Stomach smooth muscle (tissue), 2 donors: ENCODE results near the gene NOTCH1.

Source experiments
- H3K27ac ChIP-seq: one replicate; pipeline ENCODE4 v1.7.0; 2013; ENCODE audit warnings: mild to moderate bottlenecking, low read length, inconsistent platforms
- H3K27me3 ChIP-seq, 2 donors: one replicate each; pipeline ENCODE4 v1.7.0; 2013; ENCODE audit warnings: low read length in 2 of 2; ENCODE audit not compliant: insufficient read depth in 2 of 2, control insufficient read depth in 1 of 2
- H3K36me3 ChIP-seq, 2 donors: one replicate each; pipeline ENCODE4 v1.7.0; 2013; ENCODE audit warnings: low read length in 2 of 2; ENCODE audit not compliant: control insufficient read depth in 2 of 2, insufficient read depth in 2 of 2
- H3K4me1 ChIP-seq: one replicate; pipeline ENCODE4 v1.7.0; 2013; ENCODE audit warnings: low read length; ENCODE audit not compliant: control insufficient read depth, insufficient read depth
- H3K4me3 ChIP-seq, 2 donors: one replicate each; pipeline ENCODE4 v1.7.0; 2013; ENCODE audit warnings: low read length in 2 of 2
- H3K9ac ChIP-seq, 2 donors: one replicate each; pipeline ENCODE4 v1.7.0; 2013; ENCODE audit warnings: low read length in 2 of 2, mild to moderate bottlenecking in 1 of 2
- H3K9me3 ChIP-seq, 2 donors: one replicate each; pipeline ENCODE4 v1.7.0; 2013; ENCODE audit warnings: low read length in 2 of 2; ENCODE audit not compliant: control insufficient read depth in 2 of 2
- donor health status: healthy.
- donor health status: Pancreatic carcinoma.

The NOTCH1 gene

DNA sequence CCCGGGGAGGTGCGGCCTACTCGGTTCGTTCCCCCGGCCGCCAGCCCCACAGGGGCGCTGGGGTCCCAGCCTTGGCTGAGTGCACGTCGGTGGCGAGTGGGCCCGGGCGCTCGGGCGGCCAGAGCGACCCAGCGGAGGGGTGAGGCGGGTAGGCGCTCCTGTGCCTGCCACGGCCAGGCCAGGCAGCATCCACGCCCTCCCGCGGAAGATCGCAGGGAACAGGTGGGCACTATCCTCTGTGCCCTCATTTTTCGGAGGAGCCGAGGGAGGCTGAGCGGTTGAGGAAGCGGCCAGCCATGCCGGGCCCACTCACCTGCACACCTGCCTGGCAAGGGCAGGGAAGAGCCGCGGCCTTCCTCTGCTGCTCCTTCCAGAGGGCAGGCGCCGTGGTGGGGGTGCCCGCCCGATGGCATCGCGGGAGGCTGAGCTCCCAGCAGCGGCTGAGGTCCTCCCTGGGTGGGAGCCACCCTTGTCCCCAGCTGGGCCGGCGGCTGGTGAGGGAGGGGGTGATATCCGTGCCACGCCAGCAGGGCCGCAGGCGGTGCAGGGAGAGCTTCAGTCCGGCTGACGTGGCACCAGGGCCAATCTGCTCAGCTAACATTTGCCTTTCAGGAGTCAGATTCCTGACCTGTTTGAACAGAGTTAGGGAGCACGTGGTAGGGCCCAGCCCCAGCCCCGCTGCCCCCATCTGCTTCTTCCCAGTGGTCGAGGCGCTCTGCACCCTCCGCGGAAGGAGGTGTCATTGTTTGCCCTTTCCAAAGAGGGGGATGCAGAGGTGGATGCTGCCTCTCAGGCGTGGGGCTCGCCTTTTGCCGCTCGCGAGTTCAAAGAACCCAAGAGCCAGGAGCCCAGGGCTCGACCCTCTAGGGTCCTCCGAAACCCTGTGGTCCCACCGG, 61.4 kb downstream of the NOTCH1 start:
- Histone ChIP-seq H3K4me3 (peak overlapping the region; percentile 76 to 81), H3K27me3 (no peaks in the 10 kb centered on the region), H3K9ac (peak overlapping the region; percentile 29 to 89), H3K36me3 (peaks cover 0 to 3% of the 10 kb centered on the region in 2 donors), H3K27ac (peak overlapping the region; percentile 98), H3K4me1 (peaks cover 28% of the 10 kb centered on the region), H3K9me3 (no peaks in the 10 kb centered on the region)

DNA sequence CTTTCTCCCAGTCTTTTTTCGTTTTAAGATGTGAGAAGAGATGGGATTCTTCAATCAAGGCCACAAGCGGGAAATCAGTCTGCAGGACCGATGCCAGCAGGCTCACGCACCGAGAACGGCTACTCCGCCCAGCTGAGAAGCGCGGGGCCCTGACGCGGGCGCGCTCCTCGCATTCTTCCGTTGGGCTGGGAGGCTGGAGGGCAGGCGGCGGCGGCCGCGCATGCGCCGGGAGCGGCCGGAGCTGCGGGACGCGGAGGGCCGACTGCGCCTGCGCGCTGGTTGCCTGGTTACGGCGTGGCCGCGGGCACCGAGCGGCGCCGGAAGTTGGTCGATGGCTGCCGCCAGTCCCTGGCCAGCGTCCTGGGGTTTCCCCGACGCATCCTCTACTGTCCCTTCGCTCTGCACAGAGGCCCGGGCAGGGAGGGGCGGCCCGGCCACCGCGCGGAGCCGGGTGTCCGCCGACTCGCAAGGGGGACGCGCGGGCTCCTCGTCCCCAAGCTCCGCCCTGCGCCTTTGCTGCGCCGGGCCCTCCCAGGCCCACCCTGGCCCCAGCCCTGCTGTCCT, 62.2 kb downstream of the NOTCH1 start:
- Histone ChIP-seq H3K4me1 (peaks cover 28% of the 10 kb centered on the region), H3K36me3 (peaks cover 0 to 3% of the 10 kb centered on the region in 2 donors), H3K27me3 (no peaks in the 10 kb centered on the region), H3K9ac (peak overlapping the region; percentile 89 to 92), H3K27ac (peak overlapping the region; percentile 98), H3K4me3 (peak overlapping the region; percentile 76 to 81), H3K9me3 (no peaks in the 10 kb centered on the region)

DNA sequence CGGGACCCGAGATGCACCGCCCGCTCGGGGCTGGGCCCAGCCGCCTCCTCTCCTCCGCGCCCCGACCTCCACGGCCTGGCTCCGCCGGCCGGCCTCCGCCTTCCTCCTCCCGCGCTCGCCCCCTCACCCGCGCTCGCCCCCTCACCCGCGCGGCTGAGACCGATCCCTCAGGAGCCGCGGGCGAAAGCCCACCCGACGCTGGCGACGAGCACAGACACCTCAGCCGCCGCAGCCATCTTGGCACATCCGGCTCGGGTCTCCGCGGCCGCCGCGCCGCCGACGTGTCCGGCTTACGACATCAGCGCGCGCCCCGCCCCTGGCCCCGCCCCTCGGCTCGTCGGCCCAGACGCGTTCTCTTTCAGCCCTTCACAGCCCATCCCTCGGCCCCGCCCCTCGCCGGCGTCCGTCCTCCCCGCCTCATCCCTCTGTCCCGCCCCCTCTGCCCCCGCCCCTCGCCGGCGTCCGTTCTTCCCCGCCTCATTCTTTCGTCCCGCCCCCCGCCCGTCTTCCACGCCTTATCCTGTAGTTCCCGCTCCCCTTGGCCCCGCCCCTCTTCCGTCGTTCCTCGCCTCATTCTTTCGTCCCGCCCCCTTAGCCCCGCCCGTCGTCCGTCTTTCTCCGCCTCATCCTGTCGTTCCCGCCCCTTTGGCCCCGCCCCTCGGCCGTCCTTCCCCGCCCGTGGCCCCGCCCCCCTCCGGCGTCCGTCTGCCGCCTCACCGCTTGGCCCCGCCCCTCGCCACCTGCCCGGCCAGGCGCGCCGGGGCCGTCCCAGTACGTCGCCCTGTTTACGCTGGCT, 62.9 kb downstream of the NOTCH1 start, which contains the start of gene SEC16A:
TSS of gene SEC16A (minus strand) at position 248 of the 796 bp plus-strand sequence. CDS start 5,425 bp downstream, outside the sequence.
- H3K4me3 ChIP-seq: peak within 1 kb of the TSS; percentile 77 to 91
- peak within 1 kb of the TSS; percentile 89 to 92 for H3K9ac ChIP-seq
- peak within 1 kb of the TSS; percentile 98 for H3K27ac ChIP-seq
- peaks cover 28% of the 10 kb centered on the region for H3K4me1 ChIP-seq
- no peaks in the 10 kb centered on the region for H3K27me3 ChIP-seq
- peaks cover 2 to 3% of the 10 kb centered on the region in 2 donors for H3K36me3 ChIP-seq
- H3K9me3 ChIP-seq: no peaks in the 10 kb centered on the region

DNA sequence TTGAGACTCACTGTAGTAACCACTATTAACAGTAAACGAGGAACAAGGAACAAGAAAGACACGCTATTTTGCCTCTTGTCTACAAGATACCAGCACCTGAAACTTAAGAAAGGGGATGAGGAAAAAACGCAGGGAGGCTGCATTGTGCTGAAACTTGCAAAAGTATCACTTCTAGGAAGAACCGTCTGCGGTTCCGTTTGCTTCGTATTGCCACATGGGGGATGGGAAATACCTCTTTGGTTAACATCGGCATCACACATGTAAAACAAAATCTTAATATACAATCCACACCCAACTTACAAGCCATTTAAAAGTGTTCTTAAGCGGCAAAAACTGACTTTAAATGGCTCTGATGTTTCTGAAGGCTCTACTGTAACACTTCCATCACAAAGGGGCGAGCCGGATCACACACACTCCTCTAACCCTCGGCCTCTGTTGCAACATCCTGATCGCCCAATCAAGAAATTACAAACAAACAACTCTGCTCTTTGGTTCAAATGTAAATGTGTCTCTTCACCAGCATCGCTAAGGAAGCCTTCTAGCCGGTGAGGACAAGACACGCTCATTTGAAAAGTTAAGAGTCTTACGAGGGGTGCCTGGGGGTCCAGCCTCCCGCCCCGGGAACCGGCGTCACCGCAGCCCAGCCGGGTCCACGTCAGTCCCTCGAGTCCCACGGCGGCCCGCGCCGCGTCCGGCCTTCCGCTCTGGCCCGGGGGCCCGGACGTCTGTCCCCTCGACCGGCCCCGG, 63.6 kb downstream of the NOTCH1 start:
- H3K4me3 ChIP-seq: peak overlapping the region; percentile 77 to 91
- H3K9ac ChIP-seq: peak overlapping the region; percentile 88 to 91
- H3K27ac ChIP-seq: peak overlapping the region; percentile 94
- H3K27me3 ChIP-seq: no peaks in the 10 kb centered on the region
- H3K36me3 ChIP-seq: peaks cover 5% of the 10 kb centered on the region in 2 donors
- no peaks in the 10 kb centered on the region for H3K9me3 ChIP-seq
- peaks cover 25% of the 10 kb centered on the region for H3K4me1 ChIP-seq

DNA sequence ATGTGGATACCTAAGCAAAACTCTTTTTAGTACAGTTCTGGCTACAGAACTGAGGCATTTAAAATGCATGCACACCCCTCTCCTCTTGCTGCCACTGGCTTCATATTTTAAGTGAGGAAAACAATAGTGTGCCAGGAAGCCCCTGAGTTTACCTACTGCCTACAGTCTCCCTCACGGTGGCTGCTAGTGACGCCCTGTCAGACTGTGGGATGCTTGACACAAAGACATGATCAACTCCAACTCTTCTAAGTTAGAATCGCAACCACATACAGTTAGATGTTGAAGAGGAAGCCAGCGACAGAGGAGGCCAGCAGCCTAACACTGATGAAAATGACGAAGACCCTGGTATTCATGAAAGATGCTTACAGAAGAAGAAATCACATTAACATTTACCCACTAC, 64.3 kb downstream of the NOTCH1 start:
- peaks cover 12% of the 10 kb centered on the region in 2 donors for H3K36me3 ChIP-seq
- peak overlapping the region; percentile 77 to 91 for H3K4me3 ChIP-seq
- H3K27ac ChIP-seq: no peak overlapping the region

DNA sequence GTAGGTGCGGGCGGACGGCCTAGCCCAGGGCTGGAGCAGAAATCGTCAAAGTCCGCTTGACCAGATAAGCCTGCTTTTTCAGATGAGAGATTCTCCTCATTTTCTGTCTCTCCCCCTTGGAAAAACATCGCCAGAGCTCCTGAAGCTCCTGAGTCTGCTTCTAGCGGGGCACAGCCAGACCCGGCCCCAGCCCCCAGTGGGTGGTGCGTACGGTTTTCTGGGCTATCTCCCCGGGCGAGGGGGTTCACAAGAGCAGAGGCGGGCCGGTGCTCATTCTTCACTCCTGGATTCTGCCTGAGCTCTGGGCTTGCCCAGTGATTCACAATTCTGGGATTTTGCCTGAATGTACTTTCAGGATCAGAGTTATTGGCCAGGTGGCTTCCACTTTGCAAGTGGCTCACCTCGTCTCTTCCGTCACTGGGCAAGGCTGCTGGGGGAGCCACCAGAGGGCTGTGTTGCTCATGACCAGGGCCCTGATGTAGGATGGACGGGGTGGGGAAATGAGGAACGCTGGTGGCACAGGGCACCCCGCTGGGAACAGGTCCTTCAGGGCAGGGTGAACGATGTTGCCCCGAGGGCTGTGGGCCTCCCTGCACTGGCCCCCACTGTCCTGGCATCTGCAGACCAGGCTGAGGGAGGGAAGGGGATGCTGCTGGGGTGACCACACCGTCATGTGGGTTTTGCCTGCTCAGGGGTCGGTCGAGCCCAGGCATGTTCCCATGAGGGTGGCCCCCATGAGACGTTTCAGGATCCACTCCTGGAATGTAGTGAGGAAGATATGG, 69.3 kb downstream of the NOTCH1 start:
- peaks cover 45 to 50% of the 10 kb centered on the region in 2 donors for H3K36me3 ChIP-seq
- no peaks in the 10 kb centered on the region for H3K9me3 ChIP-seq

More for the DNA sequence above, 64.3 kb downstream of the NOTCH1 start:
- Histone ChIP-seq H3K4me1 (peaks cover 25% of the 10 kb centered on the region), H3K9me3 (no peaks in the 10 kb centered on the region), H3K27me3 (no peaks in the 10 kb centered on the region), H3K9ac (no peak overlapping the region)

DNA sequence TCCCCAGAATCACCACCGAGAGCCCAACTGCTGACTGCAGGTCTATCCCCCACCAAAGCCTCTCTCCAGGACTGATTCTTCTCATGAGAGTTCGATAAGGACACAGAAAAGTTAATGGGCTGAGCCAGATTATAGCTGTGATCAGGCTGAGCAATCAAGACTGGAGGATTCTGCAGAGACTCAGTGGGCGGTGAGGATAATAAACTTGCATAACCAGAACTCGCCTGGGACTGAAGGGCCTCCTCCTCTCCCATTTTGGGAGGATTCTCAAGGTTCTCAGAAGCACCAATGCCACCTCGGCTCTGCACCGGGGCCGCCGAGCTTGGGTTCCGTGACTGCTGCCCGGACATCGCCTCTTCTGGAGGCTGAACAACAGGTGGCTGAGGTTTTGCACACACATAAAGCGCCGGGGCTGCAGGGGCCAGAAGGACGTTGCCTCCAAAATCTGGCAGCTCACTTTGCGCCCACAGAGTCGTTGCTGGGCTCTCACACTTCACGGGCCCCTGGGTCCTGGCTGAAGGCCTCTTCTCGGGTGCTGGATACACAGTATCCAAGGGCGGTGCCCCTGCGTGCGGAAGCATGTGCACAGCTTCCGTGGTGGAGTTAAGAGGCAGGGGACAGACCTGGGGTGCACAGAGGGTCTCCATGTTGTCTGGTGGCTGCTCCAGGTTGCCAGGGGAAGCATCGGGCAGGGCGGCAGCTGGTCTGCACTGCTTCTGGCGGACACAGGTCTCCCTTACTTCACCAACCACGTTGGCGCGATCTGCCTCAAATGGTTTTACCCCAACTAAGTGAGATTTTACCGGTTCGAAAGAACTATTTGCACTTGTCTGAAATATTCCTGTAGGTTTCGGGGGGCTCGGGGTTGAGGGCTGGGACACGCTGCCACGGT, 70.6 kb downstream of the NOTCH1 start:
- H3K4me3 ChIP-seq: no peak overlapping the region
- H3K27me3 ChIP-seq: no peaks in the 10 kb centered on the region
- H3K4me1 ChIP-seq: no peaks in the 10 kb centered on the region
- peaks cover 56 to 60% of the 10 kb centered on the region in 2 donors for H3K36me3 ChIP-seq
- H3K27ac ChIP-seq: no peak overlapping the region
- no peak overlapping the region for H3K9ac ChIP-seq
- no peaks in the 10 kb centered on the region for H3K9me3 ChIP-seq

More for the DNA sequence above, 69.3 kb downstream of the NOTCH1 start:
- H3K4me1 ChIP-seq: peaks cover 4% of the 10 kb centered on the region
- no peak overlapping the region for H3K4me3 ChIP-seq
- H3K27ac ChIP-seq: no peak overlapping the region
- H3K27me3 ChIP-seq: no peaks in the 10 kb centered on the region
- H3K9ac ChIP-seq: no peak overlapping the region

DNA sequence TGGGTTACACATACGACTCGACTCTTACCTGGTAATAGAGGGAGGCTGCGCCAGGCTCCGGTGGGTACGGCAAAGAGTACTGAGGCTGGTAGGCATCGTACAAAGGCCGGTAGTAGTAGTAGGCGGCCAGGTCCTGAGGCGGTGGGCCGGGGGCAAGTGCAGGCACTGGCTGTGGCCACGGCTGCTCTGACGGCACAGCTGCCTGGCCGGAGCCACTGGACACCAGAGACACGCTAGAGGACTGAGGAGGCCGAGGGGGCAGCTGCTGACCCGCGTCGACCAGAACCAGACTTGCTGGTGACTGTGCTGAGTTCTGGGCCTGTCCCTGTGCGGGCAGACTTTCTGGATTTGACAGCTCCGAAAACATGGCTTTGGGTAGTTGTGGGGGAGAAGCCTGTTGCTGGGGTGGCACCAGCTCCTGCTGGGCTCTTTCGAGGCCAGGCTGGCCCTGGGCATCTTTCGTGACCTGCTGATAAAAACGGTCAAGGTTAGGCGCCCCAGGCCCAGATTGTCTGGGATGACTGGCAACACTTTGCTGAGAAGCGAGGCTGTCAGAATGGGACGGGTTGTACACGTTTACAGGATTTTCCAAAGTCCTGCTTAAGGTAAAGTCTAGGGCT, 71.7 kb downstream of the NOTCH1 start:
- Histone ChIP-seq H3K36me3 (peaks cover 61 to 63% of the 10 kb centered on the region in 2 donors), H3K4me1 (no peaks in the 10 kb centered on the region)

DNA sequence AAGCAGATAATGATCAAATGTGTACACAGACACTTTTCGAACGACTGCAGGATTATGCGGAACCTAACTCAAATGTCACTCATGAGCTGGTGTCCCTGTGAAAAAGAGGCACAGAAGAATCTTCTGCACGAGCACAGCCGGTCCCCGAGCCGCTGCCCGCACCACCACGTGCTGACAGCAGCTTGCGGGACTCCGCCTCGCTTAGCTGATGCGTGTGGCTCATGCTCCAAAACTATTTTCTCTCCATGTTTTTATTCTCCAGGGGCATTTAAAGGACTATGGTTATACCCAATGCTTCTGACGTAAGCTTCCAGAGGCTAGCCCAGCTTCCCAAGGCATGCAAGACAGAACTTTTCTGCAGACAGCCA, 72.5 kb downstream of the NOTCH1 start:
- Histone ChIP-seq H3K27me3 (no peaks in the 10 kb centered on the region), H3K9ac (no peak overlapping the region), H3K4me3 (no peak overlapping the region), H3K4me1 (no peaks in the 10 kb centered on the region), H3K9me3 (no peaks in the 10 kb centered on the region), H3K27ac (no peak overlapping the region), H3K36me3 (peaks cover 64% of the 10 kb centered on the region in 2 donors)

More for the DNA sequence above, 71.7 kb downstream of the NOTCH1 start:
- H3K9ac ChIP-seq: no peak overlapping the region
- no peak overlapping the region for H3K27ac ChIP-seq
- H3K4me3 ChIP-seq: no peak overlapping the region
- H3K27me3 ChIP-seq: no peaks in the 10 kb centered on the region
- H3K9me3 ChIP-seq: no peaks in the 10 kb centered on the region
